ENCODE measurements around the gene NRAS. TPM values are rescaled to one million over a fixed set of nuclear protein-coding genes. Genes with fewer than 3 reads are reported as not detected.
A peak's percentile ranks its signal among the peaks of the same experiment; 100 is the strongest.

NRAS gene
- total and polyA plus RNA-seq, 9 of the 15 experiments (the other 6 are each of a cell fraction or from before 2014, with no cell fraction given), result 40.7 to 94.5 (median 75.4) TPM

DNA sequence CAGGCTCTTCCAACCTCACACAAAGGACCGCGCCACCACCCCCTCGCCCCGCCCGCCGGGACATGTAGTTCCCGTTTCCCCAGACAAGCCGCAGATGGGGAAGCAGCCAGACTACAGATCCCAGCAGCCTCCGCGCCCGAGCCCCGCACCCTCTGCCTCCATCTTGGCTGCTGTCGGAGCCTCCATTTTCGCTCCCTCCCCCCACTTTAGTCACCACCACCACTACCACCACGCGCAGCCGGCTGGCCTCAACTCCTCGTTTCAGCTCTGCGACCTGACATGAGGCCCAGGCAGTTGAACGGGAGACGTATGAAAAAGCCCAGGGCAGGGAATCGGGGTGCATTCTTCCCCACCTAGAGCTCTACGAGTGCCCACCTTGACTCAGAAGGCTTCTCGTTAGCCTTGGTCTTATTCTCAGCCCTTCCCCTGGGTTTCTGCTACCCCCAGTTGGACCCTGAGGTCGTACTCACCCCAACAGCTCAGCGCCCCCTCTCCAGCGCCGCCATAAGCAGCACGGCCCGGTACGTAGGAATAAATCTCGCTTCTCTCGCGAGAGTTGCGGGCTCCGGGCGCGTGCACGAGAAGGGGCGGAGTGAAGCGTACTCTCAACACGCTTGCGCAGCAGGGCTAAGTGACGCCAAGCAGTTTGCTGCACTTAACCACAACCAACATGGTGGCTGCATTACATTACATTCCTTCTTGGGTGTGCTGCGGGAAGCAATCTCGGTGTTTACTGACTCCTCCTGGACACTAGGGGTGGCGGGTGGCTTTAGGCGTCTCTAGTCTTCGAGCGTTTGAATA, 41.1 kb upstream of the NRAS start, which contains the start of gene CSDE1 (continued):
- no peak for TF ChIP-seq ZNF696 (CRISPR knock-in tag; conservative IDR thresholded peaks at IDR 0.05)
- TF ChIP-seq JUND (IDR thresholded peaks at IDR 0.05; ENCODE audit: borderline replicate concordance, low read depth, low read length), result peak; percentile 78
- TF ChIP-seq JUND (tag; IDR thresholded peaks at IDR 0.05; ENCODE audit: borderline replicate concordance, low read depth, low read length), result no peak; the same call in 1 of the 3 replicates
- peak; percentile 95 for TF ChIP-seq ZNF197 (CRISPR knock-in tag; IDR thresholded peaks at IDR 0.05; ENCODE audit: low read depth)
- TF ChIP-seq, protein P1, sequence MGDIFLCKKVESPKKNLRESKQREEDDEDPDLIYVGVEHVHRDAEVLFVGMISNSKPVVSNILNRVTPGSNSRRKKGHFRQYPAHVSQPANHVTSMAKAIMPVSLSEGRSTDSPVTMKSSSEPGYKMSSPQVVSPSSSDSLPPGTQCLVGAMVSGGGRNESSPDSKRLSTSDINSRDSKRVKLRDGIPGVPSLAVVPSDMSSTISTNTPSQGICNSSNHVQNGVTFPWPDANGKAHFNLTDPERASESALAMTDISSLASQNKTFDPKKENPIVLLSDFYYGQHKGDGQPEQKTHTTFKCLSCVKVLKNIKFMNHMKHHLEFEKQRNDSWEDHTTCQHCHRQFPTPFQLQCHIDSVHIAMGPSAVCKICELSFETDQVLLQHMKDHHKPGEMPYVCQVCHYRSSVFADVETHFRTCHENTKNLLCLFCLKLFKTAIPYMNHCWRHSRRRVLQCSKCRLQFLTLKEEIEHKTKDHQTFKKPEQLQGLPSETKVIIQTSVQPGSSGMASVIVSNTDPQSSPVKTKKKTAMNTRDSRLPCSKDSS (IDR thresholded peaks at IDR 0.05; ENCODE audit: low read depth, partially characterized antibody), result no peak
- TF ChIP-seq EZH2 (IDR thresholded peaks at IDR 0.05; ENCODE audit: borderline replicate concordance, low read depth, low read length), result no peak
- TF ChIP-seq ZNF232 (CRISPR knock-in tag; IDR thresholded peaks at IDR 0.05), result no peak
- no peak for TF ChIP-seq BMI1 (IDR thresholded peaks at IDR 0.05; ENCODE audit: low read length)
- no peak for TF ChIP-seq KAT2B (IDR thresholded peaks at IDR 0.05; ENCODE audit: low read depth, low read length)
- TF ChIP-seq L3MBTL2 (IDR thresholded peaks at IDR 0.05), result peak; percentile 67; the same call in 1 of the 2 replicates
- peak; percentile 61 for TF ChIP-seq PHF20 (IDR thresholded peaks at IDR 0.05; ENCODE audit: partially characterized antibody)
- peak; percentile 86 for TF ChIP-seq MTA1 (IDR thresholded peaks at IDR 0.05; ENCODE audit: borderline replicate concordance)
- no peak for TF ChIP-seq ADNP (tag; IDR thresholded peaks at IDR 0.05)
- TF ChIP-seq MCM5 (IDR thresholded peaks at IDR 0.05; ENCODE audit: low read depth), result no peak
- peak; percentile 92 for TF ChIP-seq ZNF766 (CRISPR knock-in tag; conservative IDR thresholded peaks at IDR 0.05)
- TF ChIP-seq, protein P2, sequence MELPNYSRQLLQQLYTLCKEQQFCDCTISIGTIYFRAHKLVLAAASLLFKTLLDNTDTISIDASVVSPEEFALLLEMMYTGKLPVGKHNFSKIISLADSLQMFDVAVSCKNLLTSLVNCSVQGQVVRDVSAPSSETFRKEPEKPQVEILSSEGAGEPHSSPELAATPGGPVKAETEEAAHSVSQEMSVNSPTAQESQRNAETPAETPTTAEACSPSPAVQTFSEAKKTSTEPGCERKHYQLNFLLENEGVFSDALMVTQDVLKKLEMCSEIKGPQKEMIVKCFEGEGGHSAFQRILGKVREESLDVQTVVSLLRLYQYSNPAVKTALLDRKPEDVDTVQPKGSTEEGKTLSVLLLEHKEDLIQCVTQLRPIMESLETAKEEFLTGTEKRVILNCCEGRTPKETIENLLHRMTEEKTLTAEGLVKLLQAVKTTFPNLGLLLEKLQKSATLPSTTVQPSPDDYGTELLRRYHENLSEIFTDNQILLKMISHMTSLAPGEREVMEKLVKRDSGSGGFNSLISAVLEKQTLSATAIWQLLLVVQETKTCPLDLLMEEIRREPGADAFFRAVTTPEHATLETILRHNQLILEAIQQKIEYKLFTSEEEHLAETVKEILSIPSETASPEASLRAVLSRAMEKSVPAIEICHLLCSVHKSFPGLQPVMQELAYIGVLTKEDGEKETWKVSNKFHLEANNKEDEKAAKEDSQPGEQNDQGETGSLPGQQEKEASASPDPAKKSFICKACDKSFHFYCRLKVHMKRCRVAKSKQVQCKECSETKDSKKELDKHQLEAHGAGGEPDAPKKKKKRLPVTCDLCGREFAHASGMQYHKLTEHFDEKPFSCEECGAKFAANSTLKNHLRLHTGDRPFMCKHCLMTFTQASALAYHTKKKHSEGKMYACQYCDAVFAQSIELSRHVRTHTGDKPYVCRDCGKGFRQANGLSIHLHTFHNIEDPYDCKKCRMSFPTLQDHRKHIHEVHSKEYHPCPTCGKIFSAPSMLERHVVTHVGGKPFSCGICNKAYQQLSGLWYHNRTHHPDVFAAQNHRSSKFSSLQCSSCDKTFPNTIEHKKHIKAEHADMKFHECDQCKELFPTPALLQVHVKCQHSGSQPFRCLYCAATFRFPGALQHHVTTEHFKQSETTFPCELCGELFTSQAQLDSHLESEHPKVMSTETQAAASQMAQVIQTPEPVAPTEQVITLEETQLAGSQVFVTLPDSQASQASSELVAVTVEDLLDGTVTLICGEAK (IDR thresholded peaks at IDR 0.05), result no peak; the same call in 1 of the 2 replicates
- TF ChIP-seq, protein P2 (CRISPR knock-in tag; IDR thresholded peaks at IDR 0.05), result no peak
- TF ChIP-seq ETV1 (tag; conservative IDR thresholded peaks at IDR 0.05; ENCODE audit: low read depth), result no peak; the same call in 1 of the 2 replicates
